Thoracic aorta (tissue), 2 donors: Measurements from ENCODE around the gene DDX47. TPM values are rescaled to one million over a fixed set of nuclear protein-coding genes. Genes with fewer than 3 reads are reported as not detected.
A peak's percentile ranks its signal among the peaks of the same experiment; 100 is the strongest.

Experiments used
- ATAC-seq: fragments of 150-250 bp; one replicate; pipeline ENCODE4 v1.8.0; 2017; ENCODE audit warnings: low read depth; ENCODE audit not compliant: insufficient number of reproducible peaks, low FRiP score
- DNase-seq: peaks from one replicate; pipeline ENCODE4 v3.0.0-alpha.2; 2020; ENCODE audit warnings: low spot score
- H3K27ac ChIP-seq, 2 donors: fragments of 200-600 bp; sonication (generic); 1 replicate in 1 of 2; 2 replicates in 1 of 2; pipeline ENCODE4 v1.5.1; 2016; ENCODE audit warnings: mild to moderate bottlenecking in 2 of 2, moderate library complexity in 2 of 2
- H3K27me3 ChIP-seq: fragments of 200-600 bp; sonication (generic); replicated peaks from 2 replicates; pipeline ENCODE4 v1.6.0; 2016; ENCODE audit warnings: mild to moderate bottlenecking; ENCODE audit not compliant: insufficient read depth
- H3K36me3 ChIP-seq: fragments of 200-600 bp; sonication (generic); one replicate; pipeline ENCODE4 v1.5.1; 2016
- H3K4me1 ChIP-seq, 2 donors: fragments of 200-600 bp; sonication (generic); 1 replicate in 1 of 2; 2 replicates in 1 of 2; pipeline versions ENCODE4 v1.5.1 to v1.6.0; 2016; ENCODE audit warnings: low read depth in 2 of 2, mild to moderate bottlenecking in 1 of 2; ENCODE audit not compliant: control insufficient read depth in 1 of 2
- H3K4me3 ChIP-seq: fragments of 200-600 bp; sonication (generic); 2 replicates; pipeline ENCODE4 v1.5.1; 2016; ENCODE audit warnings: mild to moderate bottlenecking
- H3K9me3 ChIP-seq: fragments of 200-600 bp; sonication (generic); 2 replicates; pipeline ENCODE4 v1.5.1; 2016
- total RNA-seq, 2 donors: library from RNA; depleted of rRNA; stranded (reverse); fragments of >200 nt; gene quantifications; one replicate each; pipeline versions ENCODE4 v1.1.0 to v1.2.3, GENCODE V29; 2016
- TF ChIP-seq, protein P1 (sequence below): fragments of 200-600 bp; sonication (generic); IDR thresholded peaks from one replicate; pipeline ENCODE4 v1.5.1; 2019; ENCODE audit warnings: antibody characterized with exemption

The DDX47 gene
- total RNA-seq, 2 donors from 2014 or later, result 43.5 to 51.1 TPM

DNA sequence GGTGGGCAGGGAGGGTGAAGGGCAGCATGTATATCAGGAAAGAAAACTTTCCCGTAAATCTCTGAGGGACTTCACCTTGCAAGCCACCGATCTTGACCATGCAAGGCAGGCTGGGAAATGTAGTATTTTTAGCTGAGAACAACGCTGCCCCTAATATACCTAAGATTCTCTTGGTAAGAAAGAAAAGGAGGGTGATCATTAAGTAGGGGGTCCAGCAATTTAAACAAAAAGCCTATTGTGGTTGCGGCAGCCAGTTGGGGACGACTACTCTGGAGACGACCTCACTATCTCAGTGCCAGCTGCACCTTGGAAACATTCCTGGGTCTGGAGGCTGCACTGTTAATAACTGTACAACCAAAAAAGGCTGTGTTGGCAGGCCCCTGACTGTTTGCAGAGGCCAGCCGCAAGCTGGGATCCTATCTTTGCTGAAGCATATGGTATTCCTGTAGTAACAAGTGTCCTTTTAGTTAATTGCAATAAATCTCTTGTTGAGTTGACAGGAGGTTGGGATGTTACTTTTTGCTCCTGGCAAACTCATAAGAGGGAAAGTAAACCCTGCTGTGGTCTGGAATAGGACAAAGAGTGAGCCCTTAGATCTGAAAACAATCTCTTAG is 21.3 kb upstream of the DDX47 start:
- H3K36me3 ChIP-seq, result no peaks in the 10 kb centered on the region
- ATAC-seq (no peak), DNase-seq (no peak)
- no peaks in the 10 kb centered on the region for H3K27me3 ChIP-seq
- no peaks in the 10 kb centered on the region for H3K9me3 ChIP-seq
- no peak overlapping the region for H3K27ac ChIP-seq
- peak overlapping the region; percentile 47 for H3K4me3 ChIP-seq
- TF ChIP-seq, protein P1, sequence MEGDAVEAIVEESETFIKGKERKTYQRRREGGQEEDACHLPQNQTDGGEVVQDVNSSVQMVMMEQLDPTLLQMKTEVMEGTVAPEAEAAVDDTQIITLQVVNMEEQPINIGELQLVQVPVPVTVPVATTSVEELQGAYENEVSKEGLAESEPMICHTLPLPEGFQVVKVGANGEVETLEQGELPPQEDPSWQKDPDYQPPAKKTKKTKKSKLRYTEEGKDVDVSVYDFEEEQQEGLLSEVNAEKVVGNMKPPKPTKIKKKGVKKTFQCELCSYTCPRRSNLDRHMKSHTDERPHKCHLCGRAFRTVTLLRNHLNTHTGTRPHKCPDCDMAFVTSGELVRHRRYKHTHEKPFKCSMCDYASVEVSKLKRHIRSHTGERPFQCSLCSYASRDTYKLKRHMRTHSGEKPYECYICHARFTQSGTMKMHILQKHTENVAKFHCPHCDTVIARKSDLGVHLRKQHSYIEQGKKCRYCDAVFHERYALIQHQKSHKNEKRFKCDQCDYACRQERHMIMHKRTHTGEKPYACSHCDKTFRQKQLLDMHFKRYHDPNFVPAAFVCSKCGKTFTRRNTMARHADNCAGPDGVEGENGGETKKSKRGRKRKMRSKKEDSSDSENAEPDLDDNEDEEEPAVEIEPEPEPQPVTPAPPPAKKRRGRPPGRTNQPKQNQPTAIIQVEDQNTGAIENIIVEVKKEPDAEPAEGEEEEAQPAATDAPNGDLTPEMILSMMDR, result no peak
- peaks cover 6 to 35% of the 10 kb centered on the region in 2 donors for H3K4me1 ChIP-seq

DNA sequence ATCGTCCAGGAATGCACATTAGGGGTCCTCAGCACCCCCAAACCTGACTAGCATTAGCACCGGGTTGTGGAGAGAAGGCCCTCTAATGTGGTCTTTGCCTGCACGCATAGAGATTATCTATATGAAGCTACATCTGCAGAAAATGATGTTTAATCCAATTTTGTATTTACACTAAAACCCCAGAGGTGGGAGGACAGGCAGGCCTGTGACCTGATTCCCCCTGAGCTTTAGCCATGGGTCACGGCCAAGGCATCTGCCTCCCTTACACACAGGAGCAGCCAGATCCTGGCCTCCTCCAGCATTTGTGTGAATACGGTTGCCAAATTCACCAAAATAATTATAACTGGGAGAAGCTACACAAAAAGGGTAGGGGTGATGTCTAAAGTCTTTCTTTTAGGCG is 20.7 kb upstream of the DDX47 start:
- DNase-seq (no peak), ATAC-seq (no peak)
- Histone ChIP-seq H3K4me1 (peaks cover 6 to 31% of the 10 kb centered on the region in 2 donors), H3K36me3 (no peaks in the 10 kb centered on the region), H3K9me3 (no peaks in the 10 kb centered on the region), H3K27me3 (no peaks in the 10 kb centered on the region), H3K4me3 (no peak overlapping the region), H3K27ac (no peak overlapping the region)
- TF ChIP-seq, protein P1, result no peak

DNA sequence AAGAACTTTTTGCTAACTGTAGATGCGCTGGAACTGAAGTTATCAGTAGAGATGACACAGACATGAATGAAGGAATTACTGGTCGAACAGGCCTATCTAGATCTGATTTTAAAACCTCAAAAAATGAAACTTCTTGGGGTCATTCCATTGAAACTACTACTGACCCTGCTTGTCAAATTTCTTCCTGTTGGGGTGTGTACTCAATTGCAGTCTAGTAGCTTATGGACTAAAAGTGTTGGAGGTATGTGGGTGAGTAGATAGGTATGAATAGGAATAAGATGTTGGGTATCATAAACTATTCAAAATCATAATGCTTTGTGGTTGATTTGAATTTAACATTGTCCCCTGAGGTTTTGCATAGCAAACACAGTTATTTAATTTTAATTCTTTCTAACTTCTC is 18.5 kb upstream of the DDX47 start:
- Histone ChIP-seq H3K36me3 (no peaks in the 10 kb centered on the region), H3K9me3 (no peaks in the 10 kb centered on the region), H3K27me3 (no peaks in the 10 kb centered on the region), H3K27ac (no peak overlapping the region), H3K4me3 (no peak overlapping the region), H3K4me1 (peaks cover 3 to 18% of the 10 kb centered on the region in 2 donors)
- no peak for DNase-seq
- no peak for ATAC-seq
- TF ChIP-seq, protein P1, result no peak

DNA sequence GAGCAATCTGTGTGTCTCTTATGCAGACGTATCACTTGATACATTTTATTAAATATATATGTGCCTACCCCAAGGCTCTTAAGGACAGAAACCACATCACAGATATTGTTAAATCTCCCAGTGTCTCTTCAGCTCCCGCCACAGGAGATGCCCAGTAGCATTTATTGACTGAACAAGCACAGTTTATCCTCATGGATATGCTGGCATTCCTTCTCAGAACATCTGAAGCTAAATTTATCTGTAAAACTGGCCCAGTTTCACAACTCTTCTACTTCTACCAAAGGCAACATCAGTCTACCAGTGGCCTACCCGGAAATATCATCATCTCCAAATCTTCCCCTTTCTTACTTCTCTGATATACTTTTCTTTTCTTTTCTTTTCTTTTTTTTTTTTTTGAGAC is 17.0 kb upstream of the DDX47 start:
- Histone ChIP-seq H3K4me1 (peaks cover 3 to 18% of the 10 kb centered on the region in 2 donors), H3K4me3 (no peak overlapping the region), H3K27ac (no peak overlapping the region), H3K36me3 (no peaks in the 10 kb centered on the region), H3K9me3 (no peaks in the 10 kb centered on the region), H3K27me3 (no peaks in the 10 kb centered on the region)
- DNase-seq, result no peak
- ATAC-seq, result no peak
- TF ChIP-seq, protein P1, result no peak

DNA sequence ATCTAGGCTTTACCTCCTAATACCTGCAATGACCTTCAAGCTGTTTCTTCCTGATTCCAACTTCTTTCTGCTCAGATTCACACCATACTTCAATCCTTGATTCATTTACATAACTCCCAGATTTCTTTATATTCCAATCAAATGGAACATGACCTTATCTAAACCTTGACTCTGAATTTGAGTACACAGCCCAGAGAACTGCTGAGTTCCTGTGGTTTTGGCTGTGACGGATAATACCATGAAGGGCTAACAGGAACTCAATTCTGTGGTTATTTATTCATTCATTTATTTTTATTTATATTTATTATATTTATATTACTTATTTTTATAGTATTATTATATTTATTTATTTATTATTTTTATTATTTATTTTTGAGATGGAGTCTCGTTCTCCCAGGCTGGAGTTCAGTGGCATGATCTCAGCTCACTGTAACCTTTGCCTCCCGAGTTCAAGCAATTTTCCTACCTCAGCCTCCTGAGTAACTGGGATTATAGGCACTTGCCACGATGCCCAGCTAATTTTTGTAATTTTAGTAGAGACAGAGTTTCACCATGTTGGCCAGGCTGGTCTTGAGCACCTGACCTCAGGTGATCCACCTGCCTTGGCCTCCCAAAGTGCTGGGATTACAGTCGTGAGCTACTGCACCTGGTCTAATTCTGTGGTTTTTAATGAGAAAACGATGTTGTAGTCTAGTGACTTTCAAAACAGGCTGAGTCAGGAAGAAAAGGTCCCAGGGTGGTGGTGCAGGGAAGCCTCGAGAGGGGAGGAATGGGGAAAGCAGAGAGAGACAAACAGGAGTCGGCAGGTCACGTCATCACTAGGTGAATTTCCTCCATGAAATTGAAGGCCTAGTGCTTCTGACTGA is 16.0 kb upstream of the DDX47 start:
- Histone ChIP-seq H3K27me3 (no peaks in the 10 kb centered on the region), H3K4me3 (no peak overlapping the region), H3K4me1 (peaks cover 3 to 10% of the 10 kb centered on the region in 2 donors), H3K9me3 (no peaks in the 10 kb centered on the region), H3K36me3 (no peaks in the 10 kb centered on the region), H3K27ac (no peak overlapping the region)
- TF ChIP-seq, protein P1, result no peak
- DNase-seq (no peak), ATAC-seq (no peak)
